AG09309 (cell line): ENCODE measurements around the gene MAP3K5.

Source experiments
- DNase-seq: peaks from one replicate; pipeline ENCODE4 v3.0.0-alpha.2; 2010; ENCODE audit warnings: low read depth
- H3K4me3 ChIP-seq: 2 replicates; pipeline ENCODE4 v1.5.1; 2011; ENCODE audit warnings: mild to moderate bottlenecking, low read depth, low read length, moderate library complexity; ENCODE audit not compliant: control insufficient read depth
- CTCF ChIP-seq: IDR thresholded peaks from 2 replicates; pipeline ENCODE4 v1.5.1; 2011; ENCODE audit warnings: mild to moderate bottlenecking, low read depth, low read length, inconsistent platforms; ENCODE audit not compliant: insufficient read depth, control insufficient read depth; ENCODE audit errors: missing control alignments

Gene MAP3K5

DNA sequence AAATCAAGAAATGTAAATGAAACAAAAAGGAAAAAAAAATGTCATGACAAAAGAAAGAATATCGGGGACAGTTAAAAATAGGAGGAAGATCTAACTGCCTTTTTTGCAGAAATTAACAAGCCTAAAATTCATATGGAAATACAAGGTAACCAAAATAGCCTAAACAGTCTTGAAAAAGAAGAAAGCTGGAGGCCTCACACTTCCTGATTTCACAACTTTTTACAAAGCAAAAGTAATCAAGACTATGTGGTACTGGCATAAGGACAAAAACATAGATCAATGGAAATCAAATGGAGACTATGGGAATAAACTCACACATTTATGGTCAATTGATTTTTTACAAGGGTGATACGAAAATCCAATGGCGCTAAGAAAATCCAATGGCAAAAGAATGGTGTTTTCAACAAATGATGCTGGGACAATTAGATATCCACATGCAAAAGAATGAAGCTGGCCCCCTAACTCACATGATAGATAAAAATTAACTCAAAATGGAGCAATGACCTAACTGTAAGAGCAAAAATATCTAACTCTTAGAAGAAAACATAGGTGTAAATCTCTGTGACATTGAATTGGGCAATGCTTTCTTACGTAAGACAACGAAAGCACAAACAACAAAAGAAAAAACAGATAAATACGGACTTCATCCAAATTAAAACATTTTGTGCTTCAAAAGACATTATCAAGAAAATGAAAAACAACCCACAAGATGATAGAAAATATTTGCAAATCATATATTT, 24.5 kb downstream of the MAP3K5 start:
- no peak for TF ChIP-seq CTCF
- DNase-seq = no peak
- H3K4me3 ChIP-seq = no peak overlapping the region

DNA sequence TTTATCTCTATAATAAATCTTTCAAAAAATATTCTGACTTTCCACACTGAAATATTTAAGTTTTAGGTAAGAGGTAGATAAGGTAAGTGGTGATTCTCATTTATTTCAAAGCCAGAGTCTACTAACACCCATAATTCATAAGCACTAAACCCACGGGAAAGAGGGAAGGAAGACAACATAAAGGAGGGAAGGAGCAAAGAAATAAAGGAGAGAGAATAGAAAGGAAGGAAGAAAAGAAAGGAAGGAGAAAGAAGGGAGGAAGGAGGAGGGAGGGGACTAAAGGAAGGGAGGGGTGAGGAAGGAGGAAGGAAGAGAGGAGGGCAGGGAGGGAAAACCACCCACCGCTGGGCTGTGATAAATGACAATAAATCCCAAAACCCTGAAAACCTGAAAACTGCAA, 25.2 kb downstream of the MAP3K5 start:
- no peak overlapping the region for H3K4me3 ChIP-seq
- no peak for TF ChIP-seq CTCF
- no peak for DNase-seq

GRCh38 chr6:136766274-136766673, 26.0 kb downstream of the MAP3K5 start:
- no peak for TF ChIP-seq CTCF
- no peak for DNase-seq
- no peak overlapping the region for H3K4me3 ChIP-seq

DNA sequence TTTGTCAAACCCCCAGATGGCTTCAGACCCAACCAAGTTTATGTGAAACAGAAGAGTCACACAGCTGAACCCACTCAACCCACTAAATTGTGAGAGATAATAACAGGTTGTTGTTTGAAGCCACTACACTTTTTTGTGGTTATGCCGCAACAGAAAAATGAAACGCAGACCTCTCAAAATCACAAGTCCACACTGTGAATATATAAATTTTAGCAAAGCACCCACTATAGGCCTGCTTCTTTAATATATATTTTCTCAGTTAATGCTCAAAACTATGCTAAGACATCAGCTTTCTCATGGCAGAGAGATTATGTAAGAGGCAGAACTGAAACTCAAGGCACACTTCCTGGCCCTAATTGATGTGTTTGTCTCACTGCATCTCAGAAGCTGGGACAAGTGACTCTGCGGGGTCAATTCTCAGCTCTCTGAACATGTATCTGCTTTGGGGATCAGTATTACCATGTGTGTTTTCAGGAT, 27.7 kb downstream of the MAP3K5 start:
- no peak overlapping the region for H3K4me3 ChIP-seq
- no peak for DNase-seq
- no peak for TF ChIP-seq CTCF

GRCh38 chr6:136763716-136764516, 28.4 kb downstream of the MAP3K5 start:
- no peak overlapping the region for H3K4me3 ChIP-seq
- TF ChIP-seq CTCF = no peak
- DNase-seq = no peak

GRCh38 chr6:136763255-136763654, 29.0 kb downstream of the MAP3K5 start:
- H3K4me3 ChIP-seq = no peak overlapping the region
- DNase-seq = no peak
- TF ChIP-seq CTCF = no peak
